ENCODE results near the gene SPTBN1. TPM values are rescaled to one million over a fixed set of nuclear protein-coding genes. Genes with fewer than 3 reads are reported as not detected.

SPTBN1 gene
- polyA plus RNA-seq, 1 donor = 168 TPM

GRCh38 chr2:54629914-54630857 is 174.1 kb downstream of the SPTBN1 start:
- peaks cover 3% of the 10 kb centered on the region for H3K9me3 ChIP-seq (ENCODE audit: control insufficient read depth, low read depth, low read length)
- peaks cover 96% of the 10 kb centered on the region for H3K36me3 ChIP-seq (ENCODE audit: control insufficient read depth, insufficient read depth, low read length)
- no peak overlapping the region for H3K4me3 ChIP-seq (ENCODE audit: low read length)
- peak; percentile 87 to 93 for DNase-seq
- H3K27me3 ChIP-seq (ENCODE audit: control insufficient read depth, insufficient read depth, low read length) = no peaks in the 10 kb centered on the region
- no CpG with 5 or more reads among the region's 11 CpGs for WGBS (ENCODE audit: insufficient coverage, low lambda C conversion rate)
- peaks cover 20% of the 10 kb centered on the region for H3K4me1 ChIP-seq (ENCODE audit: control insufficient read depth, insufficient read depth, low read length)
- H3K27ac ChIP-seq (ENCODE audit: low read length) = peak overlapping the region; percentile 79

GRCh38 chr2:54630858-54631497 is 174.9 kb downstream of the SPTBN1 start:
- no CpG with 5 or more reads among the region's 30 CpGs for WGBS (ENCODE audit: insufficient coverage, low lambda C conversion rate)
- Histone ChIP-seq H3K4me1 (ENCODE audit: control insufficient read depth, insufficient read depth, low read length) (peaks cover 20% of the 10 kb centered on the region), H3K36me3 (ENCODE audit: control insufficient read depth, insufficient read depth, low read length) (peaks cover 95% of the 10 kb centered on the region), H3K4me3 (ENCODE audit: low read length) (no peak overlapping the region), H3K9me3 (ENCODE audit: control insufficient read depth, low read depth, low read length) (peaks cover 3% of the 10 kb centered on the region), H3K27ac (ENCODE audit: low read length) (peak overlapping the region; percentile 79), H3K27me3 (ENCODE audit: control insufficient read depth, insufficient read depth, low read length) (no peaks in the 10 kb centered on the region)
- DNase-seq = no peak

- Histone ChIP-seq H3K9me3 (ENCODE audit: control insufficient read depth, low read depth, low read length) (peaks cover 3% of the 10 kb centered on the region), H3K27ac (ENCODE audit: low read length) (no peak overlapping the region), H3K27me3 (ENCODE audit: control insufficient read depth, insufficient read depth, low read length) (no peaks in the 10 kb centered on the region), H3K36me3 (ENCODE audit: control insufficient read depth, insufficient read depth, low read length) (peaks cover 93% of the 10 kb centered on the region), H3K4me1 (ENCODE audit: control insufficient read depth, insufficient read depth, low read length) (peaks cover 20% of the 10 kb centered on the region), H3K4me3 (ENCODE audit: low read length) (no peak overlapping the region)
- 100% methylated on average over 1 of the region's 4 CpGs for WGBS (ENCODE audit: insufficient coverage, low lambda C conversion rate)
- DNase-seq = no peak
These were observed 175.6 kb downstream of the SPTBN1 start for GRCh38 chr2:54631755-54632154.

GRCh38 chr2:54632733-54633692 is 176.9 kb downstream of the SPTBN1 start:
- Histone ChIP-seq H3K27ac (ENCODE audit: low read length) (no peak overlapping the region), H3K4me3 (ENCODE audit: low read length) (no peak overlapping the region), H3K4me1 (ENCODE audit: control insufficient read depth, insufficient read depth, low read length) (peaks cover 20% of the 10 kb centered on the region), H3K9me3 (ENCODE audit: control insufficient read depth, low read depth, low read length) (peaks cover 3% of the 10 kb centered on the region), H3K36me3 (ENCODE audit: control insufficient read depth, insufficient read depth, low read length) (peaks cover 91% of the 10 kb centered on the region), H3K27me3 (ENCODE audit: control insufficient read depth, insufficient read depth, low read length) (no peaks in the 10 kb centered on the region)
- DNase-seq = no peak
- 50% methylated on average over 2 of the region's 12 CpGs for WGBS (ENCODE audit: insufficient coverage, low lambda C conversion rate)

GRCh38 chr2:54634021-54634420 is 177.9 kb downstream of the SPTBN1 start:
- Histone ChIP-seq H3K4me1 (ENCODE audit: control insufficient read depth, insufficient read depth, low read length) (peaks cover 20% of the 10 kb centered on the region), H3K27ac (ENCODE audit: low read length) (peak overlapping the region; percentile 39), H3K4me3 (ENCODE audit: low read length) (no peak overlapping the region), H3K27me3 (ENCODE audit: control insufficient read depth, insufficient read depth, low read length) (no peaks in the 10 kb centered on the region), H3K9me3 (ENCODE audit: control insufficient read depth, low read depth, low read length) (peaks cover 3% of the 10 kb centered on the region), H3K36me3 (ENCODE audit: control insufficient read depth, insufficient read depth, low read length) (peaks cover 91% of the 10 kb centered on the region)
- WGBS (ENCODE audit: insufficient coverage, low lambda C conversion rate) = no CpG with 5 or more reads among the region's 3 CpGs
- no peak for DNase-seq

DNA sequence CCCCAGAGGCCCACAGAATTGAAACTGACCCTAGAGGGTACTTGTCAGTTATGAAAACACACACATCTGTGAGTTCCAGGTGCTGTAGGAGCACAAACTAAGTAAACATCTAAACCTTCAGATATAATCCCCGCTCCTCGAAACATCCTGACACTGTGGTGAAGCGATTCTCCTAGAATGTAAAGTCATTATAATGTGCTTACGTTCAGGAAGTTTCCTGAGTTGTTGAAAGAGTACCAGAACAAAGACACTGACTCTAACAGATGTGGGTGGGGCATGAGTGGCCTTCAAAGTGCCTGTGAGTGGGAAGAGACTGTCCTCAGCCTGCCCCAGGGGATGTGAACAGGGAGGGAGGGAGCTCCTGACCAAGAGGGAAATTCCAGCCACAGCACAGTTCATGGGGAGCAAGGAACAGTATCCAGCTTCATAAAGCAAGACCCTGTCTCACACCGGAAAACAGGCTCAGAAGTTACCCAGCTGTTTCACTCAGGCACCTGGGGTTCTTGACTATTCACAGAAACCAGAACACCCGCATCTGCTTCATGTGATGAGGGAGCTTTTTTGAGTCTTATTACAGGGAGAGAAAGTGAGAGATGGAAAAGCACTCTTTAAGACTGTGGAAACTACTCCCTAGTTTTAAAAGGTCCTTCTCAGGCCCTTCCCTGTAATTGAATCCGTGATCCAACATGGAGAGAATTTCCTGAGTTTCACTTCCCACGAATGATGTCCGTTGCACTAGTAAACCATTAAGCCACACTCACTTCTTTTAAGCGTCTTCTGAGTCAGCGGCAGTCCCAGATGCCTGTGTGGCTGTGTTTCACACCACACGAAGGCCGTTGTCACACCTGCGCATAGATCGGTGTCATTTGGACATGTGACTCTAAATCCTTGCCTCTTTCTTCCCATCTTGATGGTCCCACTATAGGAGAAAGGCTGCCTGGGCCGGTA is 178.7 kb downstream of the SPTBN1 start:
- Histone ChIP-seq H3K9me3 (ENCODE audit: control insufficient read depth, low read depth, low read length) (no peaks in the 10 kb centered on the region), H3K36me3 (ENCODE audit: control insufficient read depth, insufficient read depth, low read length) (peaks cover 91% of the 10 kb centered on the region), H3K4me3 (ENCODE audit: low read length) (no peak overlapping the region), H3K4me1 (ENCODE audit: control insufficient read depth, insufficient read depth, low read length) (peaks cover 13% of the 10 kb centered on the region), H3K27ac (ENCODE audit: low read length) (peak overlapping the region; percentile 39), H3K27me3 (ENCODE audit: control insufficient read depth, insufficient read depth, low read length) (no peaks in the 10 kb centered on the region)
- 60% methylated on average over 2 of the region's 16 CpGs for WGBS (ENCODE audit: insufficient coverage, low lambda C conversion rate)
- peak; percentile 29 to 38 for DNase-seq

GRCh38 chr2:54635554-54636152 is 179.5 kb downstream of the SPTBN1 start:
- DNase-seq = no peak
- no CpG with 5 or more reads among the region's 3 CpGs for WGBS (ENCODE audit: insufficient coverage, low lambda C conversion rate)
- peaks cover 5% of the 10 kb centered on the region for H3K4me1 ChIP-seq (ENCODE audit: control insufficient read depth, insufficient read depth, low read length)
- no peaks in the 10 kb centered on the region for H3K27me3 ChIP-seq (ENCODE audit: control insufficient read depth, insufficient read depth, low read length)
- H3K27ac ChIP-seq (ENCODE audit: low read length) = peak overlapping the region; percentile 39
- no peak overlapping the region for H3K4me3 ChIP-seq (ENCODE audit: low read length)
- H3K36me3 ChIP-seq (ENCODE audit: control insufficient read depth, insufficient read depth, low read length) = peaks cover 90% of the 10 kb centered on the region
- H3K9me3 ChIP-seq (ENCODE audit: control insufficient read depth, low read depth, low read length) = no peaks in the 10 kb centered on the region

DNA sequence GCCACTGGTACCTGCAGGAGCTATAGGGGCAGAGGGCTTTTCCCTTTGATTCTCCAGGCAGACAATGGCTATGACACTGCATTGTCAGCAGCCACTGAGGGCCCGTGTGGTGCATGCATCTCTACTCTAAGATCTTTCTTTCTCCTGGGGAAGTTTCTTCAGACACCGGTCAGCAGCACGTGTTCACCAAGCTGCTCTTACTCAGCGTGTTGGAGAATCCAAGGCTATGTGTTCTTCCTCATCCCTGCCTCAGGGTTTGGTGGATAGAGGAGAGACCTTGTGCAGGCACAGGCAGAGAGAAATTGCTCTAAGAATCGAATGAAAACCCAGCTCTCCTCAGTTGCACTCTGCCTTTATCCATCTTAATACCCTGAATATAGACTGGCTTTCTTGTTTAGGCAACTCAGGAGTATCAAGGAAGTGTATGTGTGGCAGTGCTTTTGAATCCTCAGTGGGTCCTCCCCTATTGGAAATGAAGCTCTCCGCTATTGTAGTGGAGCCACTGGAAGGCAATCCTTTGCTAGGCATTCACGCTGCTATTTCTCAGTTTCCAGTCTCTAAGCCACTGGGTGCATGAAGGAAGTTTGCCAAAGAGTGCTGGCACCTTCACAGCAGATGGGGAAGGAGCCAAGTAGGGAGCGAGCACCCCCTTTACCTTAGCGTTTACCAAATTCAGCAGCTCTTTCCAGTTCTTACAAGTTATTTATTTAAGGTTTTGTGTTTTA is 180.4 kb downstream of the SPTBN1 start:
- no peak for DNase-seq
- H3K27ac ChIP-seq (ENCODE audit: low read length) = no peak overlapping the region
- no peak overlapping the region for H3K4me3 ChIP-seq (ENCODE audit: low read length)
- H3K9me3 ChIP-seq (ENCODE audit: control insufficient read depth, low read depth, low read length) = no peaks in the 10 kb centered on the region
- H3K27me3 ChIP-seq (ENCODE audit: control insufficient read depth, insufficient read depth, low read length) = no peaks in the 10 kb centered on the region
- no peaks in the 10 kb centered on the region for H3K4me1 ChIP-seq (ENCODE audit: control insufficient read depth, insufficient read depth, low read length)
- WGBS (ENCODE audit: insufficient coverage, low lambda C conversion rate) = no CpG with 5 or more reads among the region's 9 CpGs
- H3K36me3 ChIP-seq (ENCODE audit: control insufficient read depth, insufficient read depth, low read length) = peaks cover 81% of the 10 kb centered on the region

Data from large intestine (tissue), 3 donors.